ENCODE data around the gene ROGDI.

GRCh38 chr16:4798456-4798855 lies 4.0 kb downstream of the ROGDI start:
- no peak for TF ChIP-seq CTCF (IDR thresholded peaks at IDR 0.05)
- TF ChIP-seq POLR2A (IDR thresholded peaks at IDR 0.05; ENCODE audit: low read depth): no peak
- no peak for TF ChIP-seq EP300 (IDR thresholded peaks at IDR 0.05)
- TF ChIP-seq POLR2AphosphoS5 (IDR thresholded peaks at IDR 0.05): no peak
